Neural progenitor cell (in vitro differentiated cells): ENCODE measurements around the gene SETD3.

Experiments
- EZH2 ChIP-seq: fragments of 200-600 bp; sonication (generic); IDR thresholded peaks from 2 replicates; pipeline ENCODE4 v1.6.1; 2017; ENCODE audit warnings: antibody characterized with exemption, mild to moderate bottlenecking, moderate library complexity
- EZH2phosphoT487 ChIP-seq: fragments of 200-600 bp; sonication (generic); IDR thresholded peaks from 2 replicates; pipeline ENCODE4 v1.6.1; 2017; ENCODE audit warnings: antibody characterized with exemption
- TF ChIP-seq, protein P1 (sequence below): fragments of 200-600 bp; sonication (generic); IDR thresholded peaks from 2 replicates; pipeline ENCODE4 v1.5.1; 2017; ENCODE audit warnings: antibody characterized with exemption, mild to moderate bottlenecking

GRCh38 chr14:99382071-99382470, 98.6 kb downstream of the SETD3 start:
- TF ChIP-seq, protein P1, sequence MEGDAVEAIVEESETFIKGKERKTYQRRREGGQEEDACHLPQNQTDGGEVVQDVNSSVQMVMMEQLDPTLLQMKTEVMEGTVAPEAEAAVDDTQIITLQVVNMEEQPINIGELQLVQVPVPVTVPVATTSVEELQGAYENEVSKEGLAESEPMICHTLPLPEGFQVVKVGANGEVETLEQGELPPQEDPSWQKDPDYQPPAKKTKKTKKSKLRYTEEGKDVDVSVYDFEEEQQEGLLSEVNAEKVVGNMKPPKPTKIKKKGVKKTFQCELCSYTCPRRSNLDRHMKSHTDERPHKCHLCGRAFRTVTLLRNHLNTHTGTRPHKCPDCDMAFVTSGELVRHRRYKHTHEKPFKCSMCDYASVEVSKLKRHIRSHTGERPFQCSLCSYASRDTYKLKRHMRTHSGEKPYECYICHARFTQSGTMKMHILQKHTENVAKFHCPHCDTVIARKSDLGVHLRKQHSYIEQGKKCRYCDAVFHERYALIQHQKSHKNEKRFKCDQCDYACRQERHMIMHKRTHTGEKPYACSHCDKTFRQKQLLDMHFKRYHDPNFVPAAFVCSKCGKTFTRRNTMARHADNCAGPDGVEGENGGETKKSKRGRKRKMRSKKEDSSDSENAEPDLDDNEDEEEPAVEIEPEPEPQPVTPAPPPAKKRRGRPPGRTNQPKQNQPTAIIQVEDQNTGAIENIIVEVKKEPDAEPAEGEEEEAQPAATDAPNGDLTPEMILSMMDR = no peak
- TF ChIP-seq EZH2 (no peak), EZH2phosphoT487 (no peak)
